ENCODE results near the gene SEMA3A.
"Not testable (repeated sequence)": the region's sequence is repeated elsewhere in the genome, so short reads cannot be mapped to it uniquely, and the experiment has no call there.

Gene SEMA3A

DNA sequence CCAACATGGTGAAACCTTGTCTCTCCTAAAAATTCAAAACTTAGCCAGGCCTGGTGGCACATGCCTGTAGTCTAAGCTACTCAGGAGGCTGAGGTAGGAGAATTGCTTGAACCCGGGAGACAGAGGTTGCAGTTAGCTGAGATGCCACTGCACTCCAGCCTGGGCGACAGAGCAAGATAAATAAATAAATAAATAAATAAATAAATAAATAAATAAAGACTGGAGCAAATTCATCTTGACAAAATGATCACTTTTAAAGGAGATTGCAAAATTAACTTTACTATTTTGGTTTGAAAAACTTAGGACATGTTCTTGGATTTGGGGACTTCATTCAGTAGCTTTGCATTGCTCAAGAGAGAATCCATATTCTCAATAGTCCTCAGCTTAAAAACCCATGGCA lies 137.0 kb downstream of the SEMA3A start:
- no peak for DNase-seq

DNA sequence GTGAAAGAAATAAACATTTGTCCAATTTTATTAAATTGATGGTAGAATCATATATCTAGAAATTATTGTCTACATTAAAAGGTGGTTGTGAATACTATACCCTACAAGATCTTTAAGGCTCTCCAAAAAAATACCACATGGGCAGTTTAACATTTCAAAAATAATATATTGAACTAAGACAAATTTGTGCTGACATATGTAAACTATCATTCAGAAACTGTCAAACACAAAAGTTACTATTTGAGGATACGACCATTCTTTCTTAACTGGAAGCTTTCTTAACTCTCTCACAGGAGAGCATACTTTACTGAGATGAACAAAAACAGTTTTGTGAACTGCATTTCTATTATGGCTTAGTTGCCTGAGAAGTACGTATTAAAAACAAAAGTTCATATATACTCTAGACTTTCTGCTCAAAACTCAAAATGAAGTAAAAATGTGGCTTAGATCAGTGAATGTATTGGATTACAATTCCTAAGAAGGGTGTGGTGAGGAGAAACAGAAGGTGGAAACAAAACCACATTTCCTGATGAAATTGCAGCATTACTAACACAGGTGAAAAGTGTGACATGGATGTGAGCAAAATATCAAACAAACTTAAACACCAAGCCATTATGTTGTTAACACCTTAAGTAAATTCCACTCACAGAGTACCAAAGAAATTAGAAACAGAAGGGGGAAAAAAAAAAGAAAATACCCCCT lies 138.5 kb downstream of the SEMA3A start:
- DNase-seq, result no peak

DNA sequence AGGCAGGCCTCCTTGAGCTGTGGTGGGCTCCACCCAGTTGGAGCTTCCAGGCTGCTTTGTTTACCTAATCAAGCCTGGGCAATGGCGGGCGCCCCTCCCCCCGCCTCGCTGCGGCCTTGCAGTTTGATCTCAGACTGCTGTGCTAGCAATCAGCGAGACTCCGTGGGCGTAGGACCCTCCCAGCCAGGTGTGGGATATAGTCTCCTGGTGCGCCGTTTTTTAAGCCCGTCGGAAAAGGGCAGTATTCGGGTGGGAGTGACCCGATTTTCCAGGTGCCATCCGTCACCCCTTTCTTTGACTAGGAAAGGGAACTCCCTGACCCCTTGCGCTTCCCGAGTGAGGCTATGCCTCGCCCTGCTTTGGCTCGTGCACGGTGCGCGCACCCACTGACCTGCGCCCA lies 139.4 kb downstream of the SEMA3A start:
- DNase-seq, result not testable (repeated sequence)

DNA sequence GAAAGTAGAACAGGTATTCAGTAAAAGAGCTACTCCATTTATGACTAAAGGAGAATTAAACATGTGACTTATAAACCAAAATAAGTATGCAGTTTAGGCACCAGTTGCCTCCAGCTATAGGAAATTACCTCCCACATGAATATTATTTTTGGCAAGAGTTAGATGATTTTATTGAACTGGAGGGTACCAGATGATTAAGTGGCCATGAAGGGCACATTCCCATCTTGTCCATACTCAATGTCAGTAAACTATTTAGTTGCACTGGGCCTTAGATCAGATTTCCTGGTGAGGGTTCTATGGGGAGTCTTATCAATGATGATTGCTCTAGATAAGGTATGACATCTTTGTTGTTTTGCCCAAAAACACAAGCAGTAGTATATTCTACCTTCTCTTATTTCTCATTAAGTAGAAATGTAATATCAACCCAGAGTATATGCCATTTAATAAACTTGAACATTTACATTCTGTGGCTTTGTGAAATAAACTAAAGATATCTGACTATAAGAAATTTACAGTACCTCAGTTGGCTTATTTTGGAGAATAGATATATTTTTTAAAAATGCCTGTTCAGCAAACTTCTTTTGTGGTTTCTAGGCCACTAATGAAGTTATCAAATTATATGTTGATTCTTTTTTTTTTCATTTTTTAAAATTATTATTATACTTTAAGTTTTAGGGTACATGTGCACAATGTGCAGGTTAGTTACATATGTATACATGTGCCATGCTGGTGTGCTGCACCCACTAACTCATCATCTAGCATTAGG lies 145.3 kb downstream of the SEMA3A start:
- no peak for DNase-seq

DNA sequence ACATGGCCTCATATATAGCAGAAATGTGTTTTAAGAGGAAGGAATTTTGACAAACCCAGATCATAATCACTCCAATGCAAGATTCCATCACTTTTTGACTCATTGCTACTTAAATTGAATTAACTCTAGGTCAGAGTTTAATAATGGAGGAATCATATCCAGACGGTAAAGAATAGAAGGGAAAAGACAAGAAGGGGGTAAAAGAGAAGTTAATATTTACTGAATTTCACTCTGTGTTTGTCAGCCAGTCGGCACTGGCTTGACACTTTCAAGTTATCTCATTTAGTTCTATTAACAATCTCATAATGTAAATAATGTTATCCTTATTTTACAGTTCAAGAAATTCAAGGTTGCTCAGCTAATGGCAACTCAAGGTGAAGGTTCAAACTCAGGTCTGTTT lies 147.5 kb downstream of the SEMA3A start:
- DNase-seq, result no peak

DNA sequence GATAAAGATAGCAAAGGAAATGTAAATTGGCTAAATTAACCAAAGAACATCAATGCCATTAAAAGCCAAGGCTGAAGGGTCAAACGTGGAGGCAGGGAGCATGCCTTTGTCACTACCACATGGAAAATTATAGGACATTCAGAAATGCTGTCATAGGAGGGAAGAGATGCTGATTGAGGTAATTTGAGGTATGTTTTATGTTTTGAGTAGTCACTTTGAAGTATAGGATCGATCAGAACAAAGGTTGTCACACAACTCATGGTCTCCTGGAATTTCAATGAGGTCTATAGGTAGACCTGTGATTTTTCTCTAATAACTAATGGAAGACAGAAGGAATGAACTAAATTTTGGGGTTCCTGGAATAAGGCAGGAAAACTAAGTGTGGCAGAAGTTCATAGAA lies 149.8 kb downstream of the SEMA3A start:
- DNase-seq, result no peak

DNA sequence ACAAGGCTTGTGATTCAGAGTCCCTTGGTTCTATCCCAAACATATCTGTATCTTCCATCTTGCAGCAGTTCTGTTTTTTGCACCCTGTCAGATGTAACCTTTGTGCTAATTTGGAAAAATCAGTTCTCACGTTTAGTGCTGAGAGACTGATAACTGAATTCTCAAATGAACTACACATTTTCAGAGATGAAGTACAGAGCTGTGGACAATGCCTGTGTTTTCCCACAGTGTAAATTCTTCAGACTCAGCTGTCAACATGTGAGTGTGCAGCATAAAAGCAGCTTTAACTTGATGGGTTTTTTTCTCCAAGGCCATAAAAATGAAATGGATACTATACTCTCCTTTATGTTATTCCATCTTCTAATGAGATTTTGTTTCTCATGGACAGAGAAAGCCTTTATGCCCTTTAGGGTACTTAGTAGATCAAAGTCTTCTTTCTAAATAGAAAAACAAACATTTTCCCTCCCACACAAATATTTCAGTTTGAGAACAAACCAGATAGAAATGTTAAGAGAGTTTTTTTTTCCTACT lies 150.9 kb downstream of the SEMA3A start:
- peak; percentile 15 for DNase-seq

DNA sequence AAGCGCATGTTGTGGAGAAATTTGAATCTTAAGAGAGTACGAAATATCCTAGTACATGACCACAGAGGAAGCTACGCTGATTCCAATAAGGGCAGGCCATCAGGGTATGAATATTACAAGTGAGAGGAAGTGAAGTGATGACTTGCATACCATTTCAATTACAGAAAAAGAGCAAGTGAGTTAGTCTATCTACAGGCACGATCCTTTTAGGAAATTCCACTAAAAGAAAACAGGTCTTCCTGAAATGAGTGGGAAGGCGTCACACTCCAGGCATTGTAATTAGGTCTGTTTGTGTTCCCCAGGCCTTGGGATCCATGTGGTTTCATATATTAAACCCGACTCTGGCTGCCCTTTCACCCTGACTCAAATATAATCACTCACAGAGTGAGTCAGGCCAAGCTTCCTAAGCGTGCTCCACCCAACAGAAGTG lies 152.5 kb downstream of the SEMA3A start:
- DNase-seq, result peak; percentile 93

DNA sequence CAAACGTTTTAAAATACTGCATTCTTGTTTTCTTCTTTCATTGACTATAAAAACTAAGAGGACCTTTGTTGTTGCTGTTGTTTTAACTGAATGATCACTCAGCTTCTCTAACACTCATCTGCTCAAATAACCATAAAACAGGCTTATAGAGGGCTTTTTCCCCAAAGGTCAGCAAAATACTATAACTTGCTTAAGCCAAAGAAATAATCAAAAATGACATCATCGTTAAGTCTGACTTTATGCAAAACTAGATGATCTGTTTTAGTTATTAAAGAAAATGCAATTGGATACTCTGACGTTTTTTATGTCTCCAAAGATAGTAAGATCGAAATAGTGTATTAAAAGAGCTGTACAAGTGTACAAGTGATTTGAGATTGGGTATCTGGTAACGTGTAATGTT lies 152.9 kb downstream of the SEMA3A start:
- no peak for DNase-seq

DNA sequence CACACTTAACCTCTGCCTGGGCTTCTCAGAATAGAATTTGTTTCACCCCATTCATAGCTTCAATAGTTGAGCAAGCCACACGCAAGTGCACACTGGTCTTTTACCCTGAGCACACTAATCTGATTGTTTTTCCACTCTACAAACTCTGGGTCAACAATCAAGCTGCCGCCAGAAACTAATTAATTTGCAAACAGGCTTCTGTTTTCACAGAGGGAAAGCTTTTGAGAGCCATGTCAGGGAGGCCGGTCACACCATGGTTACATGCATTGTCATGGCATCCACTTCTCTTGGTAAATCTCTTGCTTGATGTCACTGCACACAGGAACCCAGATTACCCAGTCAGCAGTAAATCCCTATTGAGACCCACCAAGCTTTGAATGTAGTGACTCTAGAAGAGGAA lies 154.2 kb downstream of the SEMA3A start:
- DNase-seq, result no peak

DNA sequence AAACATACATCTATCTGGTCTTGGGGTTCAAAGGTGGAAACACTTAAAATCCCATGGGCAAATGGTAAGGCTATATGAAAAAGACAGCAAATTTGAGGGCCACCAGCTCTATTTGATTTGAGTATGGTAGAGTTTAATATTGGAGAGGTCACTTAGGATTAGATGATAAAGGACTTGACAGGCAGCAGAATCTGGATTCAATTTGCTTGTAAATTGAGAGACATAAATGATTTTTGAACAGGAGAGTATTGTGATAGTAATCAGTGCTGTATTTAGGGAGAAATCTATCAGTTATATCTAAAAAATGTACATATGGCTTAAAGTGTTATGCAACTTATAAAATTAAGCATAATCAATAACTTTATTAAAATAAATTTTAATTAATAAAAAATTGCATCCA lies 155.2 kb downstream of the SEMA3A start:
- DNase-seq, result no peak

DNA sequence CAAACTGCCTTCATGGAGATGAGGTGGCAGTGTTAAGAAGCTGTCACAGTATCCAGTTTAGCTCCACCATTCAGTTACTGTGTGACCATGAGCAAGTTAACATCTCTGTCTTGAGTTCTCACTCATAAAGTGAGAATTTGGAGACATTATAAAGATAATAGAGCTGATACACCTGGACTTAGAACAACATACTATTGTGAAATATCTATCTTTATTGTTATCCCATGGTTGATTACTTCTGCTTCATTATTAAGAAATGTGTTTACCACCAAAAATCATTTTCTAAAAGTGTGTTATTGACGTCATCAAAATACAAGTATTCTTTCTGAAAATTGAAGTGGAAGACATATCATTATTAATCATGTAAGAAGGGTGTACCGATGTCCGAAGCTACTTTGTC lies 166.9 kb downstream of the SEMA3A start:
- no peak for DNase-seq

DNA sequence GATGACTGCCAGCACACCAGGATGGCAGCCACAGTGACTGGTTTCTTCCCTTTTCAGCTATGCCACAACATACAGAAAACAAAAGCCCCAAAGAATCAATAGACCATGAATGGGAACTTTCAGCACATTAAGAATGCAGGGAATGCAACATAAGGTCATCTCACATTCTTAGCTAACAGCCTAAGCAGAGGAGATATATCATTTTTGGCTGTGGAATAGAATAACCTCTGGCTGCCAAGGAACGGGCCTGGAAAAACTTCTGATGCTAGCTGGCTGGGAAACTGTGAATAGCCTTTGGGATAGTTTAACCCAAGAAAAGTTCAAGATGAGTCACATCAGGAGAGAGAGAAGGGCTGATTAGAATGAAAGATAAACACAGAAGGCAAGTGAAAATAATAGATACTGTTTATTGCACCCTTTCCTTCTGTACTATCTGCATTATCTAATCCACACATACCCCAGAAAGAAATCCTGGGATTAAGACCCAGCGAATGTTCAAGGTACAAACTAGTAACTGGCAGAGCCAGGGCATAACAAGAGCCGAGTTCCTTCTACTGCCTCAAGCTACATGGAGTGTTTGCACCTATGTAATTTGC lies 169.2 kb downstream of the SEMA3A start:
- DNase-seq, result peak; percentile 91

DNA sequence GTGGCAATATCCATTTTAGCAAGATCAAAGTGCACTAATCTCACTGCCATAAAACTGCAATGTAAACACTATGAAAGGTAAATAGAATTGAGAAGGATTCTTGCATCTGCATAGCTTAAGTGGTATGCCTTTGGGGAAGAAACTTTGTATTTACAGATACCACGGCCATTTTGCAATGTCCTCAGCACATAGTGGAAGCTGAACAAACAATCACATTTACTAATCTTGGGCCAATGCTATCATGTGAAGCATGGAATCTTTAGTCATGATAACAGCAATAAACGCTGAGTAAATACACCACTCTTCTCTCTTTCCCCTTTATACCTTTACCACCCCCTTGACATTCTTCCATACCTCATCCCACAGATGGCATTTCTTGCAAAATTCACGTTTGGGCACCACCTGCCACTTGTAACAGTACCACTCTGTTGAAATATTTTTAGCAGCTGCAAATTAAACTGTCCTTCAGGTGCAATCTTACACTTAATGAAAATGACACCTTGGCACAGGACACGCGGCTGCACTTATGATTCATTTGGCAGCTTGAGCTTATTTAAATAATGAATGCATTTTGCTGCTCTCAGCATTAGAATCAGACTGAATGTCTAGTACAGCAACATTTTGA lies 171.8 kb downstream of the SEMA3A start:
- no peak for DNase-seq

DNA sequence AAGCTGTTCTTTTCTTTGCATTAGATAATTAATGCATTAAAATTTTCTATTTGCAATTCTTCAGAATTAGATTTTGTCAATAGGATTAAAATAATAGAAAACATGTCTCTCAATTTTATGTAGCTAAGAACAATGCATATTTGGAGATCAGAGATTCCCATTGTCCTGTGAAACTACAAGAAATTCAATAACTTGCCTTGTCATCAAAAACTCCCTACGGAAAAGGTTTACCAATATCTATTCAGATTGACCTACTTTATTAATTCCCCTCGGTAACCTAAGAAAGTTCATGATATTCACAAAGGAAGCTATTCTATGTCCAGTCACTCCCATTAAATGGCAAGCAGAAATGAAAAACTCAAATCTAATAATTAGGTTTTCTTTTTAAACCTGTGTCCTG lies 172.6 kb downstream of the SEMA3A start:
- DNase-seq, result no peak

DNA sequence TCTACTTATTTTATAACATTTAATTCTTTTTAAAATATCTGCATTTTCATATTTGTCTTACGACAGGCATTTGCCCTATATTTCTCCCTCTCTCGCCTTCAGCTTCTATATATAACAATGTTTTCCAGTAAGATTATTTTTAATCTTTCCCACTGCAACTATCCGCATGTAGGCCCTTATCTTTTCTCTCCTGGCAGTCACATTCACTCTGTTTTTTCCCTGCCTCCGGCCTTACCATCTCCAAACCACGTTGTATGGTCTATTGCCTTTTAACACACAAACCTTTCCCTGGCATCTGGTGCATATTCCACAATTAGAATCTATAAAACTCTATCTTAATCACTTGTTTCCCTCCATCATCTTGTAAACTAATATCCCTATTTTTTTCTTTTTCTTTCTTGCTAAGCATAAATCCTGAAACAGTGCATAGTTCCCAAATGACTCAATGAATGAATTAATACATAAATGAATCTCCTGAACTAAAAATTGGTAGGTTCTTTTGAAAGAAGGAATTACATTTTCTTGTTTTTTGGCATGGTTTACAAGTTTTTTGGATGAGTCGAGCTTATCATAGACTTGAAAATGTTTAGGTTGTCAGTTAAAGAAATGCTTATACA lies 173.2 kb downstream of the SEMA3A start:
- DNase-seq, result peak; percentile 41

DNA sequence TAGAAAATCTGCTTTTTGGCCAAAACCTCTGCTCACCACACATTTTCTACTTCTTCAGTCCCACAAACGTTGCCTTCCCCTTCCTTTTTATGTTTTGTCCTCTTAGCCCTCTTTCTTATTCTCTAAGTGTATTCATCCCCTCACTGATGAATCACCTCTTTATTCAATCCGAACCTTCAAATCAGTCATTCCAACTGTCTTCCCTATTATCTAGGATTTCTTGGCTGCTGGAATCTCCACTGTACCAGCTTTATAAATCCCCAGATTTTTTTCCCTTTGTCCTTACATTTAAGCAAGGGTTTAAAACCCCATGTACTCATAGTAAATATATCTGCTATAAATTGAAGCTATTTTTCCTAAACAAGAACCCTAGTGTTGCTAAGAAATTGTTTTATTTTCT lies 176.9 kb downstream of the SEMA3A start:
- DNase-seq, result no peak

DNA sequence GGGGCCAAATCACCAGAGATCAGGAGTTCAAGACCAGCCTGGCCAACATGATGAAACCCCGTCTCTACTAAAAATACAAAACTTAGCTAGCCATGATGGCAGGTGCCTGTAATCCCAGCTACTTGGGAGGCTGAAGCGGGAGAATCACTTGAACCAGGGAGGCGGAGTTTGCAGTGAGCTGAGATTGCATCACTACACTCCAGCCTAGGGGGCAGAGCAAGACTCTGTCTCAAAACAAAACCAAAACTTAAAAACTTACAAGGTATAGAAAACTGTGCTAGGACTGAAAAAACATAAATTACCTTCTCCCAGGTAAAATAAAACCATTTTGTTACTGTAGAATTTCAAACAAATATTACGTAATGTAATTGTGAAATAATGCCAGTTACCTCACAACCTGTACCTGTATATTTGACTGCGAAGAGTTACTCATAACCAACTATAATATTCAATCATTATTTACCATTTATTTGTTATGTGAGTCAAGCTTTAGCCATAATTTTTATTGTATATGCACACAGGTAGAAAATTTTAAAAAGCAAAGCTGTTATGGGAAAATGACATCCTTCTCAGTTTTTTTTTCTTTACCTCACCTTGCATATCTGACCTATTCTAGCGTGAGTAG lies 180.9 kb downstream of the SEMA3A start:
- no peak for DNase-seq

DNA sequence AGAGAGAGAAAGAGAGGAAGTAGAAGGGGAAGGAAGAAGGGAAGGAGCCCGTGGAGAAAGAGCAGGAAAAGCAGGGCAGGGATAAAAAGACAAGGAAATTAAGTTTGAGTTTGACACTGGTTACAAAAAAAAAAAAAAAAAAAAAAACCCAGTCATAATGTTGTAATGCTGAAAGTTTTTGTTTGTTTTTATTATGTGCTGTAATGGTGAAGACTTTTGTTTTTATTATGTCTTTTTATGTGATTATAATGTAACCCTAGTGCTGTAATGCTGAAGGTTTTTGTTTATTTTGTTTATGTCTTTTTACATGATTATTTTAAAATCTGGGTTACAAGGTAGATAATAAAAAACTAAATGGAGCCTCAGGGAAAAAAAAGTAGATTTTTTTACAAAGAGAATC lies 184.8 kb downstream of the SEMA3A start:
- DNase-seq, result peak; percentile 4

DNA sequence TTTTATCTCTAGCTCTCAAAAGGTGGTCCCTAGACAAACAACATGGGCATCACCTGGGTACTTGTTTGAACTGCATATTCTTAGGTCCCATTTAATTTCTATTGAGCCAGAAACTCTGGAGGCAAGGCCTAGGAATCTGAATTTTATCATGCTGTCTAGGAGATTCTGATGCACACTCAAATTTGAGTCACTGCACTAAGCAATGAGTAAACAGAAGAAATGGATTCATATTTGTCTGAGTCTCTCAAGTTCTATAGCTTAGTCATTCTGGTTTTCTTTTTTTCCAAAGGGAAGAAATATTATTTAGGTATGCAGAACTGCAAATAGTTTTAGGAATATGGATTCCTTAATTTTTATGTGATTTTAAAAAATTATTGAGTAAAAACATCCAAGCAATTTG lies 185.5 kb downstream of the SEMA3A start:
- peak; percentile 70 for DNase-seq

DNA sequence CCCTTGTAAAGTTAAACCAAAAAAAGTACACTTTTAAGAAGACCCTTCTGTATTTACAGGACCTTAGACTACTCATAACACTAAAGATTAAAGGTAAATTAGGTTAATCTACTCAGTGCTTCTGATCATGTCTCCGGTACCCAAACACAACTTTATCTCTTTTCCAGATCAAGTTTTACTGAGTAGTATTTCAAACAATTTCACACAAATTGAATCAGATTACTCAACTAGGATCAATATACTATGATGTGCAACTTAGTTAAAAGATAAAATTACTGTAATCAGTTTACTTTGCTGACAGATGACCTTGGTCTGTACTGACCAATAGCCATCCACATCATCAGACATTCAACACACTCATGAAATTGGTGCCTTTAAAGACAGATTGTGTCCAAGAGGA lies 191.4 kb downstream of the SEMA3A start:
- DNase-seq, result no peak

DNA sequence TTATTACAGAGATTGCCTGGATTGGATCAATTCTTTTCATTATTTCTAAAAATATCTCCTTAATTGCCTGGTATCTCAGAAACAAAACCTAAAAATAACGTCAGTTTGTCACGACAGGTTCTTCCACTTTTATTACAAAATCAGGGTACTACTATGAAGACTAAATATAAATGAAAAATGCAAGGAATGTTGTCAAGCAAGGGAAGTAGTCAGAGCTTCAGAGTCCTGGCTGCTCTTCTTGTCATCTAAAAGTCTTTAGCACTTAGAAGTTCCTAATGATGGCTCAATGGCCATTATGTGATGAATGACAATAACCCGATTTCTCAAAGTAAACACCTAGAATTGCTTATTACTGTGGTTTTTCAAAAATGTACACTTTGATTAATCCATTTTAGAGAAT lies 192.2 kb downstream of the SEMA3A start:
- DNase-seq, result no peak

DNA sequence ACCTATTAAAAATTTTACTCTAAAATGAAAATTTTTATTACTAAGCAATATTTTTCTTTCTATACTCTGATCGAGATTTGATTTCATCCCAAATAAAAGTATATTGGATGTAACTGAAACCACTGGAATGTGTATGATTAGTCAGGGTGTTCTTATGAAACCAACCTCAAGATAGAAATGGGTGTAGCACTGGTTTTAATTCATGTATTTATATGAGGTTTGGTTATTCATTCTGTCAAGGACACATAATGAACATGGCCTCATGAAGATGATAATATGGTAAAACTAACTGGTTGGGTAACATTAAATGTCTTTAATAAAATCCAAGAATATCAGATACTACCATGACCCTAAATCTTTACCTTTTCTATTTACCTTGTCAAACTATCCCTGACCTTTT lies 197.7 kb downstream of the SEMA3A start:
- peak; percentile 34 for DNase-seq
